ENCODE data around the gene MTOR.

MTOR gene

DNA sequence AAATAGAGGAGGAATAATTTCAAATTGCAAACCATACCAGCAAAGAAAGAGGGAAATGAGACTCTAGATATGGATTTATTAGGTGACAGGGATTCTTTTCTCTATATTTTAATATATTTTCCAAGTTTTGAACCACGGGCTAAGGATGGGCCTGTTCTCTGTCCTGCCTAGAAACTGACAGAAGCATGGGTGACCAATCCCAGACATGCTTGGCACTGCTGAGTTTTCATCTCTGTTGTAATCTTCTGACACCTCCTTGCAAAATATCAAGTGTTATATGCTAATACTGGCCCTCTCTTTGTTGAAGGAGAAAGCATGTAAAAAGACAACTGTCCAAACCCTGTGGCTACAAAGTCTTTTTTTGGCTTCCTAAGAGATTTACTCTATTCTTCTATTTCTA, 74.0 kb downstream of the MTOR start:
- H3K27me3 ChIP-seq (ENCODE audit: control insufficient read depth, insufficient read depth, low read length) = no peaks in the 10 kb centered on the region
- H3K4me2 ChIP-seq (ENCODE audit: low read length) = no peak overlapping the region
- no peaks in the 10 kb centered on the region for H3K9me3 ChIP-seq (ENCODE audit: control insufficient read depth, low read length)
- H3K36me3 ChIP-seq (ENCODE audit: control insufficient read depth, insufficient read depth, low read length) = no peaks in the 10 kb centered on the region
- TF ChIP-seq CTCF (IDR thresholded peaks at IDR 0.05) = no peak
- no peaks in the 10 kb centered on the region for H3K79me2 ChIP-seq
- H3K9ac ChIP-seq = no peak overlapping the region
- H2AFZ ChIP-seq = peak overlapping the region; percentile 59
- peak overlapping the region; percentile 79 for H3K27ac ChIP-seq
- no peak overlapping the region for H3K4me3 ChIP-seq (ENCODE audit: low read depth, low read length)
- H3K4me1 ChIP-seq = peaks cover 6% of the 10 kb centered on the region

DNA sequence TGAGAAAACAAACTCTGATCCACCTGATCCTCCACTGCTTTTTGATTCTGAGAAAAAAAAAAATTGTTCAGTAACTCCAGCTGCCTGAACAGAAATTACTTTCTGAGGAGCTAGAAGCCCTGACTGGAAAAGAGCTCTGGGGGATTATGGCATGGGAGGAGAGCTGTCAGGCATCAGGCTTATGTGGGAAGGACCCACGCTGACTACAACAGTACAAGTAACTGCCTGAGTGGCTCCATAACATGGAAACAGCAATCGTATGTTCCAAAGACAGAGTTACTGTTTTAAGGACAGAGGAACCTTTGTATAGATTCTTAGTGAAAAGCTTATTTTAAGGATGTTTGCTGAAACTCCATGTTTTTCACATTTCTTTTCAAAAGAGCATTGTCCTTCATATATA, 74.4 kb downstream of the MTOR start:
- Histone ChIP-seq H3K4me2 (ENCODE audit: low read length) (no peak overlapping the region), H3K9ac (no peak overlapping the region), H3K27me3 (ENCODE audit: control insufficient read depth, insufficient read depth, low read length) (no peaks in the 10 kb centered on the region), H3K9me3 (ENCODE audit: control insufficient read depth, low read length) (no peaks in the 10 kb centered on the region), H3K4me3 (ENCODE audit: low read depth, low read length) (no peak overlapping the region), H2AFZ (peak overlapping the region; percentile 59), H3K4me1 (peaks cover 6% of the 10 kb centered on the region), H3K79me2 (no peaks in the 10 kb centered on the region), H3K27ac (peak overlapping the region; percentile 79), H3K36me3 (ENCODE audit: control insufficient read depth, insufficient read depth, low read length) (no peaks in the 10 kb centered on the region)
- TF ChIP-seq CTCF (IDR thresholded peaks at IDR 0.05) = no peak

DNA sequence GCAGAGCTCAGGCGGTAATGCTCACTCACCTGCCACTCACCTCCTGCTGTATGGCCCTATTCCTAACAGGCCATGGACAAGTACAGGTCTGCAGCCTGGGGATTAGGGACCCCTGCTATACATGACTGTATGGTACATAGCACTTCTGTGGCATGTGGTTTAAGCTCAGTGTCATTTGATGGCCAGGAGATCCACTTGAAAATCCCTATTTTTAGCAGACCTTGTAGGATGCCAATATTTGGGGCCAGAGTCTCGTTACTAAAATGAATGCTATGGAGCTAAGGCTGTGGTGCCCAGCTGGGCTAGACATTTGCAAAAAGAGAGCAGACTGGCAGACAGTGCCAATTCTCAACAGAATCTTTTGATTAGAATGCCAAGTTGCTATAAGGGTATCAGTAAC, 74.9 kb downstream of the MTOR start:
- Histone ChIP-seq H3K9ac (no peak overlapping the region), H3K9me3 (ENCODE audit: control insufficient read depth, low read length) (no peaks in the 10 kb centered on the region), H3K4me1 (peaks cover 6% of the 10 kb centered on the region), H2AFZ (no peak overlapping the region), H3K36me3 (ENCODE audit: control insufficient read depth, insufficient read depth, low read length) (no peaks in the 10 kb centered on the region), H3K4me3 (ENCODE audit: low read depth, low read length) (no peak overlapping the region), H3K27me3 (ENCODE audit: control insufficient read depth, insufficient read depth, low read length) (no peaks in the 10 kb centered on the region), H3K79me2 (no peaks in the 10 kb centered on the region), H3K27ac (peak overlapping the region; percentile 79), H3K4me2 (ENCODE audit: low read length) (no peak overlapping the region)
- TF ChIP-seq CTCF (IDR thresholded peaks at IDR 0.05) = no peak

- Histone ChIP-seq H3K27me3 (ENCODE audit: control insufficient read depth, insufficient read depth, low read length) (no peaks in the 10 kb centered on the region), H3K36me3 (ENCODE audit: control insufficient read depth, insufficient read depth, low read length) (no peaks in the 10 kb centered on the region), H2AFZ (no peak overlapping the region), H3K9ac (no peak overlapping the region), H3K4me1 (peaks cover 6% of the 10 kb centered on the region), H3K9me3 (ENCODE audit: control insufficient read depth, low read length) (no peaks in the 10 kb centered on the region), H3K27ac (no peak overlapping the region), H3K79me2 (no peaks in the 10 kb centered on the region), H3K4me3 (ENCODE audit: low read depth, low read length) (no peak overlapping the region), H3K4me2 (ENCODE audit: low read length) (no peak overlapping the region)
- TF ChIP-seq CTCF (IDR thresholded peaks at IDR 0.05) = no peak
Measured at GRCh38 chr1:11187000-11187399, 75.4 kb downstream of the MTOR start.

DNA sequence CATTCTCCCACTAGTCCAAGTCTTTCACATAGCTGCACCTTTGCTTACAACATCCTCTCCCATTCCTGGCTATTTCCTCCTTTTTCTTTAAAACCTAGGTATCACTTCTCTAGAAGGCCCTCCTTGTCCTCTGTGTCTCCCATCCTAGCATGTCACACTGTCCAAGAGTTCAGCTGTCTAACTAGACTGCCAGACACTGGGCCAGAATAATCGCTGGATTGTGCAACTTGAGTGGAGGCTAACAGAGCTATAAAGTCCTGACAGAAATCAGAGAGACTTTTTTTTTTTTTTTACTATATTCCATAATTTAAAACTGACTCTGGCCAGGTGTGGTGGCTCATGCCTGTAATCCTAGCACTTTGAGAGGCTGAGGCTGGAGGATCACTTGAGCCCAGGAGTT, 77.4 kb downstream of the MTOR start:
- Histone ChIP-seq H2AFZ (no peak overlapping the region), H3K27ac (no peak overlapping the region), H3K9ac (no peak overlapping the region), H3K4me1 (peaks cover 6% of the 10 kb centered on the region), H3K9me3 (ENCODE audit: control insufficient read depth, low read length) (no peaks in the 10 kb centered on the region), H3K27me3 (ENCODE audit: control insufficient read depth, insufficient read depth, low read length) (no peaks in the 10 kb centered on the region), H3K36me3 (ENCODE audit: control insufficient read depth, insufficient read depth, low read length) (no peaks in the 10 kb centered on the region), H3K4me2 (ENCODE audit: low read length) (no peak overlapping the region), H3K79me2 (no peaks in the 10 kb centered on the region), H3K4me3 (ENCODE audit: low read depth, low read length) (no peak overlapping the region)
- no peak for TF ChIP-seq CTCF (IDR thresholded peaks at IDR 0.05)

All from parathyroid adenoma (tissue), 2 donors.